Lower leg skin (tissue), 4 donors: Measurements from ENCODE around the gene MIPEP. TPM values are rescaled to one million over a fixed set of nuclear protein-coding genes. Genes with fewer than 3 reads are reported as not detected.

Experiments
- DNase-seq, 2 donors: peaks; one replicate each; pipeline ENCODE4 v3.0.0-alpha.2; 2019; ENCODE audit warnings: low spot score in 2 of 2
- H3K4me3 ChIP-seq: fragments of 200-600 bp; sonication (generic); 2 replicates; pipeline ENCODE4 v1.5.1; 2017; ENCODE audit warnings: mild to moderate bottlenecking, low read depth; ENCODE audit not compliant: poor library complexity, severe bottlenecking
- POLR2A ChIP-seq, 2 donors: fragments of 450-650 bp; IDR thresholded peaks; one replicate each; pipeline ENCODE4 v1.6.1; 2016 to 2017; ENCODE audit warnings: antibody characterized with exemption in 2 of 2, mild to moderate bottlenecking in 1 of 2, moderate library complexity in 1 of 2
- WGBS, 2 donors: methylation state at CpG; one replicate each; pipeline ENCODE4 v1.1.5; 2018; 5-methylcytosine and 5-hydroxymethylcytosine counted together
- intact Hi-C: fragments of 100-400 bp; cut with DNase I; formaldehyde crosslinking; loops from one replicate; pipeline ENCODE4 v1.15.0; 2023; ENCODE audit warnings: low total_unique reads
- total RNA-seq, 4 donors: library from RNA; depleted of rRNA; stranded (reverse); fragments of >200 nt; gene quantifications; one replicate each; pipeline ENCODE4 v1.1.0, GENCODE V29; 2016
- TF ChIP-seq, protein P1 (sequence below), 3 donors: fragments of 450-650 bp; IDR thresholded peaks; one replicate each; pipeline ENCODE4 v1.5.1; 2016; ENCODE audit warnings: antibody characterized with exemption in 3 of 3, mild to moderate bottlenecking in 3 of 3, moderate library complexity in 2 of 3

MIPEP gene
- total RNA-seq, 4 donors from 2014 or later: 22.8 to 50.4 (median 32.5) TPM

DNA sequence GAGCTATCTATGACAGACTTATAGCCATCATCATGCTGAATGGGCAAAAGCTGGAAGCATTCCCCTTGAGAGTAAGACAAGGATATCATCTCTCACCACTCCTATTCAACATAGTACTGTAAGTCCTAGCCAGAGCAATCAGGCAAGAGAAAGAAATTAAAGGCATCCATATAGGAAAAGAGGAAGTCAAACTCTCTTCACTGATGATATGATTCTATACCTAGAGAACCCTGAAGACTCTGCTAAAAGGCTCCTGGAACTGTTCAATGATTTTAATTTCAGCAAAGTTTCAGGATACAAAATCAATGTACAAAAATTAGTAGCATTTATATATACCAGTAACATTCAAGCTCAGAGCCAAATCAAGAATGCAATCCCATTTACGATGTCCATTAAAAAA is 29.8 kb upstream of the MIPEP start:
- no peak overlapping the region for H3K4me3 ChIP-seq
- intact Hi-C loops: no loop called here
- DNase-seq: no peak
- WGBS, 2 donors: 92 to 95% methylated on average over 1 of the region's 1 CpG
- no peak for TF ChIP-seq POLR2A (IDR thresholded peaks at IDR 0.05)
- TF ChIP-seq, protein P1, sequence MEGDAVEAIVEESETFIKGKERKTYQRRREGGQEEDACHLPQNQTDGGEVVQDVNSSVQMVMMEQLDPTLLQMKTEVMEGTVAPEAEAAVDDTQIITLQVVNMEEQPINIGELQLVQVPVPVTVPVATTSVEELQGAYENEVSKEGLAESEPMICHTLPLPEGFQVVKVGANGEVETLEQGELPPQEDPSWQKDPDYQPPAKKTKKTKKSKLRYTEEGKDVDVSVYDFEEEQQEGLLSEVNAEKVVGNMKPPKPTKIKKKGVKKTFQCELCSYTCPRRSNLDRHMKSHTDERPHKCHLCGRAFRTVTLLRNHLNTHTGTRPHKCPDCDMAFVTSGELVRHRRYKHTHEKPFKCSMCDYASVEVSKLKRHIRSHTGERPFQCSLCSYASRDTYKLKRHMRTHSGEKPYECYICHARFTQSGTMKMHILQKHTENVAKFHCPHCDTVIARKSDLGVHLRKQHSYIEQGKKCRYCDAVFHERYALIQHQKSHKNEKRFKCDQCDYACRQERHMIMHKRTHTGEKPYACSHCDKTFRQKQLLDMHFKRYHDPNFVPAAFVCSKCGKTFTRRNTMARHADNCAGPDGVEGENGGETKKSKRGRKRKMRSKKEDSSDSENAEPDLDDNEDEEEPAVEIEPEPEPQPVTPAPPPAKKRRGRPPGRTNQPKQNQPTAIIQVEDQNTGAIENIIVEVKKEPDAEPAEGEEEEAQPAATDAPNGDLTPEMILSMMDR (IDR thresholded peaks at IDR 0.05): no peak

DNA sequence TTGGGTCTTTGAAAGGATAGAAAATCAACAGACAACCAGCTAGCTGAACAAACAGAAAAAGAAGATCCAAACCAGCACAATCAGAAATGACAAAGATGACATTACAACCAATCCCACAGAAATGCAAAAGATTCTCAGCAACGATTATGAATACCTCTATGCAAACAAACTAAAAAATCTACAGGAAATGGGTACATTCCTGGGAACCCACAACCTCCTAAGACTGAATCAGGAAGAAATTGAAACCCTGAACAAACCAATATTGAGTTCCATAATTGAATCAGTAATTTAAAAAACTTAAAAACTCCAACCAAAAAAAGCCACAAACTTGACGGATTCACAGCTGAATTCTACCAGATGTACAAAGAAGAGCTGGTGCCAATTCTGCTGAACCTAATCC is 29.0 kb upstream of the MIPEP start:
- no peak for TF ChIP-seq POLR2A (IDR thresholded peaks at IDR 0.05)
- TF ChIP-seq, protein P1 (IDR thresholded peaks at IDR 0.05): no peak
- intact Hi-C loops: no loop called here
- H3K4me3 ChIP-seq: no peak overlapping the region
- DNase-seq: no peak
- WGBS, 2 donors: 71 to 77% methylated on average over 2 of the region's 2 CpGs

DNA sequence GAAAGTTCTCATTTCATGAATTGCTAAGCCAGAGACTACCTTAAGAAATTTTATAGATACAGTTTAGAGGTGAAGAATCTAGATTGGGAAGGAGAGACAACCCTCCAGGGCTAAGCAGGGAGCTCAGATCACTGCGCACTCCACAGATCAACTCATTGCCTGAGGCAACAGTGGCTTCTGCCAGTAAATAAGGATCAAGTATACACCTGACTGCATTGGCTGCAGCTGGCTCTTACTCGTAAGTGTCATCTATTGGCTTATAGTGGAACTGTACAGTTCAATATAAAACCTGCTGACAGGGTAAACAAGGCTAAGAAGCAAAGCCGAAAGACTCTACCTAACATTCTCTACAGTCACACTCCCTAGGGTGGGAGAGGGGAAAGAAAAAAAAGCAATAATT is 26.1 kb upstream of the MIPEP start:
- no peak for DNase-seq
- intact Hi-C loops: no loop called here
- no peak overlapping the region for H3K4me3 ChIP-seq
- 62 to 72% methylated on average over 3 of the region's 3 CpGs for WGBS, 2 donors
- TF ChIP-seq, protein P1 (IDR thresholded peaks at IDR 0.05): no peak
- no peak for TF ChIP-seq POLR2A (IDR thresholded peaks at IDR 0.05)

DNA sequence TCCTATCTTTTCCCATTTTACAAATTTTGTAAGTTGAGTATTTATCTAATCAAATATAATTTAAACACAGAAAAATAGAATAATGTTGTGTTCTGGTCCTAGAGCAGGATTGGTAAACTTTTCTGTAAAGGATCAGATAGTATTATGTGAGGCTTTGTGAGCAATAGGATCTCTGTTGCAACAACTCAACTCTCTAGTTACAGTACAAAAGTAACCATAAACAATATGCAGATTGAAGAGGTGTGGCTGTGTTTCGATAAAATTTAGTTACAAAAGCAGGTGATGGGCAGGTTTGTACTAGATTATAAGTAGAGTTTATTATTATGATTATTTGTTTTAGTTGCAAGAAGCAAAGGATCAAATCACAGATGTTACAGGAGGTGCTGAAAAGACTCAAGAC is 23.3 kb upstream of the MIPEP start:
- 41 to 53% methylated on average over 1 of the region's 1 CpG for WGBS, 2 donors
- no peak for TF ChIP-seq POLR2A (IDR thresholded peaks at IDR 0.05)
- TF ChIP-seq, protein P1 (IDR thresholded peaks at IDR 0.05): no peak
- H3K4me3 ChIP-seq: no peak overlapping the region
- intact Hi-C loops: no loop called here
- DNase-seq: no peak

DNA sequence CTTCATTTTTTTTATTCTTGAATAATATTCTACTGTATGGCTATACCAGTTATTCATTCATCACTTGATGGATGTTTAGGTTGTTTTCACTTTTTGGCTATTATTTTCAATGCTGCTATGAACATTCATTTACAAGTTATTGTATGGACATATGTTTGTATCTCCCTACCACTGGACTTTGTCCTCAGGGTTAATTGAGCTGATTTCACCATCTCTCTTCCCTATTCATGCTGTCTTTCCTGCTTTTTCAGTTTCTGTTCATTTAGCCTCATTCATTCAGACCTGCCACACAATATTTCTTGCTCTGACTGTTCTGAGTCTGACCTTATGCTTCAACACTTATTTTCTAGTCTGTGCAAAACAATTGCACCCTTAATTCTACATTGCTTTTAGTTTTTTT is 20.4 kb upstream of the MIPEP start:
- H3K4me3 ChIP-seq: no peak overlapping the region
- TF ChIP-seq POLR2A (IDR thresholded peaks at IDR 0.05): no peak
- TF ChIP-seq, protein P1 (IDR thresholded peaks at IDR 0.05): no peak
- no peak for DNase-seq
- intact Hi-C loops: no loop called here

DNA sequence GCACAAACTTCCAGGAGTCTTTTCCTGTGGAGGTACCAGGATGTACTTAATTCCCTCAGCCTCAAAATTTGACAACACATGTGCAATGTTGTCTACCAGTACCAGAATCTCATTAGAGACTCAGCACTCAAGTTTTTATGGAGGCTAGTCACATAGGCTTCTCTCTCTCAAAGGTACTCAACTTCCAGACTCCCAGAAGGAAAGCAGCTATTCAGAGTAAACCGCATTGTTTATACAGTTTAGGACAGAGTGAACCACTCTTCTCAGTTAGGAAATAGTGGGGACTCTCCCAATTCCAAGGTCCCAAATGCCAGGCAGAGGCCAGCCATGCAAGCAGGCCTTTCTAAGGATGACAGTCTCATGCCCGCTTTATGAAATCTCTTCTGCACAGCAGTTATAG is 16.6 kb upstream of the MIPEP start:
- intact Hi-C loops: no loop called here
- no peak for DNase-seq
- 95% methylated on average over 2 of the region's 2 CpGs for WGBS, 2 donors
- no peak overlapping the region for H3K4me3 ChIP-seq
- TF ChIP-seq, protein P1 (IDR thresholded peaks at IDR 0.05): no peak
- no peak for TF ChIP-seq POLR2A (IDR thresholded peaks at IDR 0.05)
